GM21529 (cell line): ENCODE data around the gene NPEPPS.
"Not testable (repeated sequence)": the region's sequence is repeated elsewhere in the genome, so short reads cannot be mapped to it uniquely, and the experiment has no call there.

Experiments
- ATAC-seq: cut with Tn5 transposase; IDR thresholded peaks from one replicate; pipeline ENCODE4 v1.9.1; 2021; ENCODE audit not compliant: unreplicated experiment

NPEPPS gene

DNA sequence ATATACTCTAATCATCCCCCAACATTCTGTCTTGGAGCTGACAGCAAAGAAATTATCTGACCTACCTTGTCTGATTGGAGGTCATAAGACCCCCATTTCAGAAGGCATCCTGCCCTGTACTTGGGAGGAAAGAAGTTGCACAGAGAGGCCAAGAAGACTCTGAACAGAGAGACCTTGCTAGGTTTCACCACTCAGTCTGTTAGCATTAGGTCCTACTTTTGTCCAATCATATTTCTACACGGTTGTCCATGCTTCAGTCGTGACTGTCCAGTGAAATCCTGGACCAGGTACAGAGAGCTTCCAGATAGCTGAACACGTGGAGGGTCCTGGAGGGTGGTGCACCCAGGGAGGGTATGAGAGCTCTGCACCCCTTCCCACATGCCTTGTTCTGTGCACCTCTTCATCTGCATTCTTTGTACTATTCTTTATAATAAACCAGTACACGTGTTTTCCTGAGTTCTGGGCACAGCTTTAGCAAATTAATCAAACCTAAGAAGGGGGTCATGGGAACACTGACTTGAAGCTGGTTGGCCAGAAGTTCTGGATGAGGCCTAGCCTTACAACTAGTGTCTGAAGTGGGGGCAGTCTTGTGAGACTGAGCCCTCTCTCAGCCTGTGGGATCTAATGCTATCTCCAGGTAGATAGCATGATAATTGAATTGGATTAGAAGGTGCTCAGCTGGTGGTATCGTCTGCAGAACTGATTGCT lies 30.9 kb downstream of the NPEPPS start:
- not testable (repeated sequence) for ATAC-seq

GRCh38 chr17:47562406-47562705 lies 31.4 kb downstream of the NPEPPS start:
- ATAC-seq, result not testable (repeated sequence)

DNA sequence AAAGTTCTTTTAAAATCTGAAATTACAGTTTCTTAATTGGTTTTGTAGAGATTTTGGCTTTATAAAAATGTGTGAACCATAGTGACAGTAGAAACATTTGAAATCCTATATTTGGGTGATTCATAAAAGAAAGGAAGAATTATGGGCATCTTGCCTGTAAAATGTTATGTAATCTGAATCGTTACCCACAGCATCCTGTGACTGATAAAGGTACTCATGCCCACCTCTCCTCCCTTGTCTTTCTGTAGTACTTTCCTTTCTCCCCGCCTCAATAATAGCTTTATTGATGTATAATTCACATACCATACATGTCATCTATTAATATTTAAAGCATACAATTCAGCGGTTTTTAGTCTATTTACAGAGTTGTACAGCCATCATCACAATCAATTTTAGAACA lies 36.4 kb downstream of the NPEPPS start:
- ATAC-seq, result not testable (repeated sequence)

DNA sequence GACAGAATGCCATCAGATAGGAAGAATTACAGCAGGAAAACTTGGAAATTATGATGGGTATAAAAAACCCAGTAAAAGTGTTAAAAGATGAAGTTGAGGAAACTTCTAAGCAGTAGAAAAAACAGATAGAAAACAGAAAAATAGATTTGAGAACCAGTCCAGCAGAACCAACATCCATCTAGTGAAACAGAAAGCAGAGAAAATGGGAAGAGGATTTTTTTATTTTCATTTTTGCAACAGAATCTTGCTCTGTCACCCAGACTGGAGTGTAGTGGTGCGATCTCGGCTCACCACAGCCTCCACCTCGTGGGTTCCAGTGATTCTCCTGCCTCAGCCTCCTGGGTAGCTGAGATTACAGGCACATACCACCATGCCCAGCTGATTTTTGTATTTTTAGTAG lies 41.7 kb downstream of the NPEPPS start:
- ATAC-seq, result not testable (repeated sequence)

- not testable (repeated sequence) for ATAC-seq
These were observed 51.5 kb downstream of the NPEPPS start for GRCh38 chr17:47582416-47582815.

- ATAC-seq, result not testable (repeated sequence)
These were observed 55.6 kb downstream of the NPEPPS start for GRCh38 chr17:47586378-47587055.

DNA sequence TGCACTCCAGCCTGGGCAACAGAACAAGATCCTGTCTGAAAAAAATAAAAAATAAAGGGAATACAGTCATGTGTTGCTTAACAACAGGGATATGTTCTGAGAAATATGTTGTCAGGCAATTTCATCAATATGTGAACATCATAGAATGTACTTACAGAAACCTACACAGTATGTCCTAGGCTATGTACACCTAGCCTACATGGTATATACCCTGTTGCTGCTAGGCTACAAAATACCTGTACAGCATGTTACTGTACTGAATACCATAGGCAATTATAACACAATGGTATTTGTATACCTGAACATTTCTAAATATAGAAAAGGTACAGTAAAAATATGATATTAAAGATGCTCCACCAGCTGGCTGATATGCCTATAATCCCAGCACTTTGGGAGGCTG lies 62.6 kb downstream of the NPEPPS start:
- not testable (repeated sequence) for ATAC-seq

- ATAC-seq, result no peak
These were observed 73.1 kb downstream of the NPEPPS start for GRCh38 chr17:47603830-47604597.

GRCh38 chr17:47604598-47604927 lies 73.7 kb downstream of the NPEPPS start:
- no peak for ATAC-seq

- ATAC-seq, result no peak
These were observed 74.1 kb downstream of the NPEPPS start for GRCh38 chr17:47605011-47605410.

DNA sequence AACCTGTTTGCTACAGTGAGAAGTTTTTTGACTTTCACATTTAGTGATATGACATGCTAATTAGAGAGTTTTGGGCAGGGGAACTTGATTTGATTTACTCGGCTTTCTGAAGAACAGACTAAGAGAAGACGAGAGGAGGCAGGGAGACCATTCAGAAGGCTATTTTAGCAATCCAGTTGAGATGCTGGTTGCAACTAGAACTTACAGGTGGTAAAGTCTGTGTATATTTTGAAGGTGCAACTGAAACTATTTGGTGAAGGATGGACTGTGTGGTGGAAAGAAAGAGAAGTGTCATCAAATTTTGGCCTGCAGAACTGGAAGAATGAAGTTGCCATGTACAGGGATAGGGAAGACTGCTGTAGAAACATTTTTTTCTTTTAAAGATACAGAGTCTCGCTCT lies 76.6 kb downstream of the NPEPPS start:
- no peak for ATAC-seq

- ATAC-seq, result no peak
These were observed 80.8 kb downstream of the NPEPPS start for GRCh38 chr17:47611372-47612350.

GRCh38 chr17:47615766-47616424 lies 85.0 kb downstream of the NPEPPS start:
- ATAC-seq, result no peak

DNA sequence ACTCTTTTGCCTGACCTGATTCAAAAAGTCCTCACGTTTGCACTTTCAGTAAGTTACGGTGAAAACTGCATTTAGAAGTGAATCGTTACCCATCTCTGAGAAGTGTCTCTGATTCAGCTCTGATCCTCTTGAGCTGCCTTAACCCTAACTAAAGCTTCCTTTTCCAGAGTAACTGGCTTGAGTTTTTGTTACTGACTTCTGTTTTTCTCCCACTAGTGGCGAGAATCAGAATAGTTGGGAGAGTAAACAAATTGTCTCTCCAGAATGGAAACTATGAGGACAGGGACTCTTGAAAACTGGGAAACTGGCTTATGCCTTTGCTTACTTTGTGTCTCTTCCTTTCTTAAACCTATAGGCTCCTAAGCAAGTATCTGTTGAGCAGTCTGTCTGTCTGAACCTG lies 87.5 kb downstream of the NPEPPS start:
- no peak for ATAC-seq

DNA sequence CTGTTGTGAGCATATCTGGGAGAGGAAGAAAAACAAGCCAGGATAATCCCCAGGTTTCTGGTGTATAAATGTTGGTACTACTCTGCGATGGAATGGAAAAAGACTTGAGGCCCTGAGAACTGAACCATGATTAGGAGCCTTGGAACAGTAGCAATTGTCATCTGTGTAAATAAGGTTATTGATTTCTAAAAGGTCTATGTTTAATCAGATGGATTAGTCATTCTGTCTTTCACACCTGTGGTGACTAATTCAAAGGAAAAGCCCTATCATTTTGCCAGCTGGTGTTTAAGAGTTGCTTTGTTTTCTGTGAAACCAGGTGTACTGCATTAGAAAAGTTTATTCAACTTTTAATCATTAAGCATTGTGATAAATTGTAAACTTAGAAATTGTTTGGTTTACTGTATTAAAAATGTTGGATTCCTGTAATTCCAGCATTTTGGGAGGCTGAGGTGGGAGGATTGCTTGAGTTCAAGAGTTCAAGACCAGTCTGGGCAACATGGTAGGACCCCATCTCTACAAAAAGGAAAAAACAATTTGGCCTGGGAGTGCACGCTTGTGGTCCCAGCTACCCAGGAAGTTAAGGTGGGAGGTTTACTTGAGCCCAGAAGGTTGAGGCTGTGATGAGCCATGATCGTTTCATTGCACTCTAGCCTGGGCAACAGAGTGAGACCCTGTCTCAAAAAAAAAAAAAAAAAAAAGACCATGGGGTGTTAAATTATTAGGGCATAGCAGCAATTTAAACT lies 89.8 kb downstream of the NPEPPS start:
- ATAC-seq, result no peak

- no peak for ATAC-seq
These were observed 90.6 kb downstream of the NPEPPS start for GRCh38 chr17:47621293-47622179.

- ATAC-seq, result no peak
These were observed 91.3 kb downstream of the NPEPPS start for GRCh38 chr17:47622180-47622549.

DNA sequence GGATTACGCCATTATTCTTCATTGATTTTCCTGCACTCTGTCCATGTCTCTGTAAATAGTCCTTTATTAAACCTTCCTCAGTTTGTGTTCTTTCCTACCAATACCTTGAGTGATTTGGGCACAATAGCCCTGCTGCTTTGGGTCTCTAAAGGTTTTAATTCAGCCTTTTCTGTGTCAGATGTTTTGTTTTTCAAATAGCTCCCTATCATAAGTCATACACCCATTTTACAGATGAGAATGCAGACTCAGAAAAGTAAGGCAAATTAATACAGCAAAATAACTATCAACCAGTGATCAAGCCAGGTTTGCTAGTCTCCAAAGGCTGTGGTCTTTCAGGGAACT lies 93.8 kb downstream of the NPEPPS start:
- no peak for ATAC-seq

DNA sequence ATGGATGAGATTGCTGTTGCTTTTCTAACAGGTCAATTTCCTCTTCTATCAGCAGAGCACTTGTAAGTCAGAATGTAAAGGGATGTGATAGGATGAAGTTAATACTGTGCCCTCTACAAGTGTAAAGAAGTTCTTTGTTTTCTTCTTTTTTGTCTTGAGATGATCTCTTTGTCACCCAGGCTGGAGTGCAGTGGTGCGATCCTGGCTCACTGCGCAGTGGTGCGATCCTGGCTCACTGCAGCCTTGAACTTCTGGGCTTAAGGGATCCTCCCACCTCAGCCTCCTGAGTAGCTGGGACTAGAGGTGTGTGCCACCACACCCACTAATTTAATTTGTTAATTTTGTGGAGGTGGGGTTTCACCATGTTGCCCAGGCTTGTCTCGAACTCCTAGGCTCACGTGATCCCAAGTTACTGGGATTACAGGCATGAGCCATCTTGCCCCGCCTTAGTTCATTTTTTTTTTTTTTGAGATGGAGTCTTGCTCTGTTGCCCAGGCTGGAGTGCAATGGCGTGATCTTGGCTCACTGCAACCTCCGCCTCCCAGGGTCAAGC lies 97.2 kb downstream of the NPEPPS start:
- no peak for ATAC-seq
